Psoas muscle (tissue), 8 donors: ENCODE results near the gene GABRB3. TPM values are rescaled to one million over a fixed set of nuclear protein-coding genes. Genes with fewer than 3 reads are reported as not detected.

Experiments used
- ATAC-seq, 4 donors: fragments of 200-7000 bp; cut with Tn5 transposase; one replicate each; pipeline ENCODE4 v1.9.1; 2020; ENCODE audit warnings: moderate library complexity in 3 of 4, mild to moderate bottlenecking in 2 of 4
- DNase-seq, 2 donors: peaks; one replicate each; pipeline ENCODE4 v3.0.0-alpha.2; 2020
- H3K27ac ChIP-seq: fragments of 200-600 bp; one replicate; pipeline ENCODE4 v1.8.0; 2022
- H3K27me3 ChIP-seq, 3 donors: fragments of 200-600 bp in 1 of 3; one replicate each; pipeline versions ENCODE4 v1.6.1 to v1.8.0; 2013 to 2022; ENCODE audit warnings: low read length in 2 of 3, mild to moderate bottlenecking in 2 of 3, moderate library complexity in 1 of 3; ENCODE audit not compliant: insufficient read depth in 3 of 3
- H3K36me3 ChIP-seq, 2 donors: fragments of 200-600 bp in 1 of 2; one replicate each; pipeline versions ENCODE4 v1.6.1 to v1.8.0; 2013 to 2022; ENCODE audit warnings: low read depth in 1 of 2, mild to moderate bottlenecking in 1 of 2, moderate library complexity in 1 of 2; ENCODE audit not compliant: insufficient read depth in 1 of 2
- H3K4me1 ChIP-seq: fragments of 200-600 bp; one replicate; pipeline ENCODE4 v1.8.0; 2022
- H3K4me3 ChIP-seq: fragments of 200-600 bp; one replicate; pipeline ENCODE4 v1.8.0; 2022; ENCODE audit warnings: mild to moderate bottlenecking
- H3K9me3 ChIP-seq: fragments of 200-600 bp; one replicate; pipeline ENCODE4 v1.8.0; 2022
- WGBS, 3 donors: extraction: QIAGEN DNeasy Blood & Tissue Kit; methylation state at CpG; one replicate each; pipeline versions ENCODE4 v1.1.6 to v1.1.7; 2013; 5-methylcytosine and 5-hydroxymethylcytosine counted together
- intact Hi-C, 2 donors: fragments of 100-400 bp; cut with DNase I; formaldehyde crosslinking; loops; one replicate each; pipeline versions ENCODE4 v1.11.0 to v1.14.2; 2022
- polyA plus RNA-seq, 3 donors: library from polyadenylated mRNA; stranded (reverse); fragments of 200-250 nt; gene quantifications; one replicate each; pipeline ENCODE4 v1.2.3, GENCODE V29; 2013
- total RNA-seq, 4 donors: library from RNA; stranded (reverse); fragmentation: NEBNext Ultra II Directional in 2 of 4; extraction: Animal tissue kit (Norgen Biotek cat#: 25700) in 2 of 4; gene quantifications; one replicate each; pipeline versions ENCODE4 v1.2.1 to v1.2.4, GENCODE V29; 2021 to 2023
- TF ChIP-seq, protein P1 (sequence below): fragments of 200-600 bp; IDR thresholded peaks from one replicate; pipeline ENCODE4 v1.8.0; 2022; ENCODE audit warnings: antibody characterized with exemption
- donor health status: healthy with polysubstance abuse.
- donor health status: DM: no; HTN: no; CAD: no; lungs with moderate emphysema.
- donor health status: Bipolar disorder and iron deficiency.
- donor health status: healthy.
- donor health status: DM: yes; HTN: yes; CAD: no.
- donor health status: DM: no; HTN: no; CAD: no.
- donor health status: DM: no; HTN: no; CAD: no.
- donor health status: DM: yes; HTN: yes; CAD: no.

GABRB3 gene
- total and polyA plus RNA-seq, 7 donors: 0.10 to 1.0 (median 0.25) TPM

DNA sequence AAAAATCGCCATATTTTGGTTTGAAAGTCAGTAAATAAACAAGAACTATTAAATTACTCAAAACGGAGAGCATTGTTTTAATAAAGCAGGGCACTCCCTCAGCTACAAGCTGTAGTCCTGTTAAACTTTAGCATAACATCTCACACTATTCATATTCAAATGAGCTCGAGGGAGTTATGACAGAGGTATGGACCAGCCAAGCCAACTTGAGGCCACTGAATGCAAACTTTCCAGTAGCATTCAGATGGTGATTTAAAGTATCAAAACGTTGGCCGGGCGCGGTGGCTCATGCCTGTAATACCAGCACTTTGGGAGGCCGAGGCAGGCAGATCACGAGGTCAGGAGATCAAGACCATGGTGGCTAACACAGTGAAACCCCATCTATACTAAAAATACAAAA, 132.9 kb downstream of the GABRB3 start:
- H3K27ac ChIP-seq: no peak overlapping the region
- TF ChIP-seq, protein P1, sequence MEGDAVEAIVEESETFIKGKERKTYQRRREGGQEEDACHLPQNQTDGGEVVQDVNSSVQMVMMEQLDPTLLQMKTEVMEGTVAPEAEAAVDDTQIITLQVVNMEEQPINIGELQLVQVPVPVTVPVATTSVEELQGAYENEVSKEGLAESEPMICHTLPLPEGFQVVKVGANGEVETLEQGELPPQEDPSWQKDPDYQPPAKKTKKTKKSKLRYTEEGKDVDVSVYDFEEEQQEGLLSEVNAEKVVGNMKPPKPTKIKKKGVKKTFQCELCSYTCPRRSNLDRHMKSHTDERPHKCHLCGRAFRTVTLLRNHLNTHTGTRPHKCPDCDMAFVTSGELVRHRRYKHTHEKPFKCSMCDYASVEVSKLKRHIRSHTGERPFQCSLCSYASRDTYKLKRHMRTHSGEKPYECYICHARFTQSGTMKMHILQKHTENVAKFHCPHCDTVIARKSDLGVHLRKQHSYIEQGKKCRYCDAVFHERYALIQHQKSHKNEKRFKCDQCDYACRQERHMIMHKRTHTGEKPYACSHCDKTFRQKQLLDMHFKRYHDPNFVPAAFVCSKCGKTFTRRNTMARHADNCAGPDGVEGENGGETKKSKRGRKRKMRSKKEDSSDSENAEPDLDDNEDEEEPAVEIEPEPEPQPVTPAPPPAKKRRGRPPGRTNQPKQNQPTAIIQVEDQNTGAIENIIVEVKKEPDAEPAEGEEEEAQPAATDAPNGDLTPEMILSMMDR: no peak
- DNase-seq (no peak), ATAC-seq (no peak)
- no peak overlapping the region for H3K4me3 ChIP-seq
- no peaks in the 10 kb centered on the region for H3K36me3 ChIP-seq
- no peaks in the 10 kb centered on the region for H3K9me3 ChIP-seq
- WGBS, 3 donors: 74 to 80% (median 79%) methylated on average over 9 of the region's 9 CpGs
- intact Hi-C loops: no loop called here
- no peaks in the 10 kb centered on the region for H3K4me1 ChIP-seq
- H3K27me3 ChIP-seq: peaks cover 0 to 3% (median 0%) of the 10 kb centered on the region in 3 donors

DNA sequence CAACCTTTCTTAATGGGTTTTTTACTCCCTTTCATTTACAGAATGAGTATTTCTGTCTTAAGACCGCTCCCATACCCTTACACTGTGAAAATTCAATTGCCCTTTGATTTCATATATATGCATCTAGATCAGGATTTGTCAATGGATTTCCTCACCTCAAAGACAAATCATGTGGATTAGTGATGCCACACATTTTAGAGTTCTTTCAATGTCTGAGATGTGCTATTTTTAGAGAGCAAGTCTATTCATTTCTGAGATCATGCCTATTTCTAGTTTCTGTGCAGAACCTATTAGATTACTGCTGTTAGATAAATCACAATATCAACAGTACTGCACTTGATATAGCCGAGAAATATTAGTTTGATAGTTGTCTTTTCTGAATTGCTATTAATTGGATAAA, 137.3 kb downstream of the GABRB3 start:
- Histone ChIP-seq H3K27me3 (peaks cover 0 to 3% (median 0%) of the 10 kb centered on the region in 3 donors), H3K9me3 (no peaks in the 10 kb centered on the region), H3K4me3 (no peak overlapping the region), H3K4me1 (no peaks in the 10 kb centered on the region), H3K27ac (no peak overlapping the region), H3K36me3 (no peaks in the 10 kb centered on the region)
- WGBS, 3 donors: 75 to 83% (median 82%) methylated on average over 2 of the region's 2 CpGs
- DNase-seq (no peak), ATAC-seq (no peak)
- intact Hi-C loops: no loop called here
- TF ChIP-seq, protein P1: no peak

DNA sequence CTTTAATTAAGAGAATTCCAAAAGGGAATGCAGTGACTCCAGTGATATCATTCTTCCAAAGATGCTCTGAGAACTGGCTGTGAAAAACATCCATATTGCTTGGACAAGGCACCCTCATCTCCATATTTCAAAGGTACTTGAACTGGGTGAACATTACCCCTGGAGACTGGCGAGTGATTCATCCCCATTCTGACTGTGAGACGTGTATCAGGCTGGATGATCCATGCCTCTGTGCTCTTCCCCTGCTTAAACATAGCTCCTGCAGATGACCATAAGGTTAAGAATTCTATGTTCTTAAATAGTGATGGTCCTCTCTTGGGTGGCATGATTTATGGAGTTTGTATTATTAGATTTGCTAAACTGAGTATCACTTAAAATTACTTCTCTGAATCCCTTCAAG, 137.8 kb downstream of the GABRB3 start:
- DNase-seq (no peak), ATAC-seq (no peak)
- Histone ChIP-seq H3K36me3 (no peaks in the 10 kb centered on the region), H3K27me3 (peaks cover 0 to 3% (median 0%) of the 10 kb centered on the region in 3 donors), H3K27ac (no peak overlapping the region), H3K4me1 (no peaks in the 10 kb centered on the region), H3K4me3 (no peak overlapping the region), H3K9me3 (no peaks in the 10 kb centered on the region)
- intact Hi-C loops: no loop called here
- WGBS, 3 donors: 56 to 67% (median 64%) methylated on average over 2 of the region's 2 CpGs
- TF ChIP-seq, protein P1: no peak

DNA sequence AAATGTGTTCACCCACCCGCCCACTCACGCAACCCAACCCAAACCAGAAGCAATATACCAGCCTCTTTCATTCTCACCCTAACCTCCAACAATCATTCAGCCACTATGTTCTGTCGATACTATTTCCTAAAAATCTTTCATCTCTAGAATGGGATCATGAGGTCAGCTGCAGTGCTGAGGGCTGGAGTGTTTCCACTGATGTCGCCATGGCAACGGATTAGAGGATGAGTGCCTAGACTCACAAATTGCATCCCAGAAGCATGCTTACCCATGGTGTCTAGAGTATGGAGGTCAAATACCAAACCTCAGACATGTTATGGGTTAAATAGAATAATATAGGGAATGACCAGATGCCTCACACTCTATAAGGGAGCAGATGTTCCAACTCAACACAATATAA, 138.5 kb downstream of the GABRB3 start:
- TF ChIP-seq, protein P1: no peak
- Histone ChIP-seq H3K36me3 (no peaks in the 10 kb centered on the region), H3K9me3 (no peaks in the 10 kb centered on the region), H3K4me1 (no peaks in the 10 kb centered on the region), H3K27ac (no peak overlapping the region), H3K27me3 (peaks cover 0 to 3% (median 0%) of the 10 kb centered on the region in 3 donors), H3K4me3 (no peak overlapping the region)
- intact Hi-C loops: no loop called here
- DNase-seq (no peak), ATAC-seq (no peak)
- 59 to 76% (median 68%) methylated on average over 5 of the region's 5 CpGs for WGBS, 3 donors

DNA sequence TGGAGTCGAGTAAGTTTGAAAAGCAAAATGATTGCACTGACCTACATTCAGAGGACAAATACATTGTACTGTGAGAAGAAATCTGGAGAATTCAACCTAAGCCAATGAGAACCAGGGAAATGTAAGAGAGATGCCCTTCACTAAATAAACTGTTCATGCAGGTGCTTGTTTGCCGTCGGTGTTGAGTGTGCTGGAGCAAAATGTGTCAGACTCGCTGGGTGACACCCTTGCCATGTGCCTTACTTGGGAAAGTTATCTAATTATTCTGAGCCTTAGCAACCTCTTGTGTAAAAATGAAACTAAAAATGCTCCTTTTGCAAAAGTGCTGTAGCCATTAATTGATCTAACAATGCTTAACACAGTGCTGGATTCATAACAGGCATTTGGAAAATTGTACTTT, 140.4 kb downstream of the GABRB3 start:
- H3K36me3 ChIP-seq: no peaks in the 10 kb centered on the region
- no peaks in the 10 kb centered on the region for H3K9me3 ChIP-seq
- intact Hi-C loops: no loop called here
- DNase-seq (no peak), ATAC-seq (no peak)
- H3K4me1 ChIP-seq: no peaks in the 10 kb centered on the region
- peaks cover 0 to 3% (median 0%) of the 10 kb centered on the region in 3 donors for H3K27me3 ChIP-seq
- no peak overlapping the region for H3K27ac ChIP-seq
- 49 to 60% (median 55%) methylated on average over 4 of the region's 4 CpGs for WGBS, 3 donors
- H3K4me3 ChIP-seq: no peak overlapping the region
- TF ChIP-seq, protein P1: no peak
